Right lobe of liver (tissue), 4 donors: ENCODE results near the gene MYDGF.

Experiments
- CTCF ChIP-seq, 4 donors: fragments of 200-600 bp in 3 of 4; fragments of 450-650 bp in 1 of 4; IDR thresholded peaks; one replicate each; pipeline versions ENCODE4 v1.5.1 to v1.8.0; 2016 to 2022; ENCODE audit warnings: antibody characterized with exemption in 4 of 4, mild to moderate bottlenecking in 2 of 4
- POLR2A ChIP-seq: fragments of 450-650 bp; IDR thresholded peaks from one replicate; pipeline ENCODE4 v1.6.1; 2017; ENCODE audit warnings: antibody characterized with exemption, mild to moderate bottlenecking
- donor health status: DM: no; HTN: no; CAD: no.
- donor health status: DM: no; HTN: no; CAD: no.
- donor health status: DM: no; HTN: yes; CAD: no.

GRCh38 chr19:4654437-4655361 is 15.4 kb downstream of the MYDGF start:
- TF ChIP-seq CTCF (IDR thresholded peaks at IDR 0.05): peak in 2 of 4 donors; percentile 15 to 19
- TF ChIP-seq POLR2A: no peak
